GM18870 (cell line): Measurements from ENCODE around the gene OSBPL6.
"Not testable (repeated sequence)": the region's sequence is repeated elsewhere in the genome, so short reads cannot be mapped to it uniquely, and the experiment has no call there.

Experiments
- ATAC-seq: cut with Tn5 transposase; IDR thresholded peaks from one replicate; pipeline ENCODE4 v1.9.1; 2021; ENCODE audit warnings: moderate library complexity; ENCODE audit not compliant: unreplicated experiment

The OSBPL6 gene

GRCh38 chr2:178197791-178198190 lies 3.5 kb downstream of the OSBPL6 start:
- ATAC-seq = no peak

GRCh38 chr2:178198441-178198840 lies 4.1 kb downstream of the OSBPL6 start:
- not testable (repeated sequence) for ATAC-seq

GRCh38 chr2:178199334-178199733 lies 5.0 kb downstream of the OSBPL6 start:
- ATAC-seq = no peak

GRCh38 chr2:178200331-178200730 lies 6.0 kb downstream of the OSBPL6 start:
- no peak for ATAC-seq

- ATAC-seq = no peak
Observed at GRCh38 chr2:178202927-178203326, 8.6 kb downstream of the OSBPL6 start.

GRCh38 chr2:178204977-178205376 lies 10.7 kb downstream of the OSBPL6 start:
- no peak for ATAC-seq

GRCh38 chr2:178205853-178206521 lies 11.7 kb downstream of the OSBPL6 start:
- ATAC-seq = no peak

- no peak for ATAC-seq
Observed at GRCh38 chr2:178208336-178208735, 14.0 kb downstream of the OSBPL6 start.

GRCh38 chr2:178208817-178209216 lies 14.5 kb downstream of the OSBPL6 start:
- ATAC-seq = no peak

GRCh38 chr2:178211460-178211859 lies 17.1 kb downstream of the OSBPL6 start:
- no peak for ATAC-seq

GRCh38 chr2:178211943-178212342 lies 17.6 kb downstream of the OSBPL6 start:
- no peak for ATAC-seq

GRCh38 chr2:178213991-178214390 lies 19.7 kb downstream of the OSBPL6 start:
- no peak for ATAC-seq

GRCh38 chr2:178219247-178219646 lies 24.9 kb downstream of the OSBPL6 start:
- ATAC-seq = no peak

- ATAC-seq = no peak
Observed at GRCh38 chr2:178220814-178221213, 26.5 kb downstream of the OSBPL6 start.

GRCh38 chr2:178221556-178221955 lies 27.2 kb downstream of the OSBPL6 start:
- no peak for ATAC-seq

- ATAC-seq = no peak
Observed at GRCh38 chr2:178223806-178224205, 29.5 kb downstream of the OSBPL6 start.

GRCh38 chr2:178225006-178225805 lies 30.9 kb downstream of the OSBPL6 start:
- no peak for ATAC-seq

- no peak for ATAC-seq
Observed at GRCh38 chr2:178227187-178227586, 32.9 kb downstream of the OSBPL6 start.

- no peak for ATAC-seq
Observed at GRCh38 chr2:178229927-178230326, 35.6 kb downstream of the OSBPL6 start.

- ATAC-seq = no peak
Observed at GRCh38 chr2:178230396-178230795, 36.1 kb downstream of the OSBPL6 start.

- no peak for ATAC-seq
Observed at GRCh38 chr2:178233428-178233827, 39.1 kb downstream of the OSBPL6 start.

GRCh38 chr2:178234648-178235047 lies 40.3 kb downstream of the OSBPL6 start:
- no peak for ATAC-seq
